ENCODE data around the gene NXPH2. TPM values are rescaled to one million over a fixed set of nuclear protein-coding genes. Genes with fewer than 3 reads are reported as not detected.

The NXPH2 gene
- total RNA-seq, 4 donors from 2014 or later: not detected

- H3K4me3 ChIP-seq: no peak overlapping the region
- no peaks in the 10 kb centered on the region for H3K27me3 ChIP-seq
- no peaks in the 10 kb centered on the region for H3K36me3 ChIP-seq
- H3K4me1 ChIP-seq: no peaks in the 10 kb centered on the region
- 94% methylated on average over 1 of the region's 1 CpG for WGBS
- no peaks in the 10 kb centered on the region for H3K9me3 ChIP-seq
- no peak overlapping the region for H3K27ac ChIP-seq (replicated peaks in 1 of 4)
- DNase-seq (ENCODE audit: extremely low spot score): no peak
- no peak for TF ChIP-seq CTCF (IDR thresholded peaks at IDR 0.05)
- no peak for TF ChIP-seq EP300 (IDR thresholded peaks at IDR 0.05)
- no peak for TF ChIP-seq POLR2A (IDR thresholded peaks at IDR 0.05; ENCODE audit: low read depth)
- no peak for TF ChIP-seq POLR2AphosphoS5 (IDR thresholded peaks at IDR 0.05)
- intact Hi-C loops (cut with DNase I): no loop called here
These were observed 88.5 kb downstream of the NXPH2 start for GRCh38 chr2:138691667-138692066.

- intact Hi-C loops (cut with DNase I): no loop called here
- no peaks in the 10 kb centered on the region for H3K36me3 ChIP-seq
- 44% methylated on average over 4 of the region's 4 CpGs for WGBS
- H3K4me3 ChIP-seq: no peak overlapping the region
- no peaks in the 10 kb centered on the region for H3K27me3 ChIP-seq
- TF ChIP-seq CTCF (IDR thresholded peaks at IDR 0.05) (no peak), EP300 (IDR thresholded peaks at IDR 0.05) (no peak), POLR2A (IDR thresholded peaks at IDR 0.05; ENCODE audit: low read depth) (no peak), POLR2AphosphoS5 (IDR thresholded peaks at IDR 0.05) (no peak)
- no peaks in the 10 kb centered on the region for H3K9me3 ChIP-seq
- no peaks in the 10 kb centered on the region for H3K4me1 ChIP-seq
- H3K27ac ChIP-seq (replicated peaks in 1 of 4): no peak overlapping the region
- DNase-seq (ENCODE audit: extremely low spot score): no peak
These were observed 90.5 kb downstream of the NXPH2 start for GRCh38 chr2:138689705-138690104.

GRCh38 chr2:138682163-138682562, 98.0 kb downstream of the NXPH2 start:
- intact Hi-C loops (cut with DNase I): no loop called here
- TF ChIP-seq POLR2A (IDR thresholded peaks at IDR 0.05; ENCODE audit: low read depth) (no peak), CTCF (IDR thresholded peaks at IDR 0.05) (no peak), POLR2AphosphoS5 (IDR thresholded peaks at IDR 0.05) (no peak), EP300 (IDR thresholded peaks at IDR 0.05) (no peak)

GRCh38 chr2:138677221-138677620, 103.0 kb downstream of the NXPH2 start:
- TF ChIP-seq POLR2AphosphoS5 (IDR thresholded peaks at IDR 0.05): no peak
- no peak for TF ChIP-seq POLR2A (IDR thresholded peaks at IDR 0.05; ENCODE audit: low read depth)
- TF ChIP-seq EP300 (IDR thresholded peaks at IDR 0.05): no peak
- no peak for TF ChIP-seq CTCF (IDR thresholded peaks at IDR 0.05)
- Histone ChIP-seq H3K4me1 (no peaks in the 10 kb centered on the region), H3K27me3 (peaks cover 0 to 11% (median 0%) of the 10 kb centered on the region in 4 donors), H3K9me3 (no peaks in the 10 kb centered on the region), H3K36me3 (no peaks in the 10 kb centered on the region), H3K27ac (replicated peaks in 1 of 4) (no peak overlapping the region), H3K4me3 (no peak overlapping the region)
- DNase-seq (ENCODE audit: extremely low spot score): no peak
- intact Hi-C loops (cut with DNase I): no loop called here
- WGBS: 60% methylated on average over 1 of the region's 1 CpG

More at GRCh38 chr2:138682163-138682562, 98.0 kb downstream of the NXPH2 start:
- H3K4me3 ChIP-seq: no peak overlapping the region
- no peaks in the 10 kb centered on the region for H3K9me3 ChIP-seq
- H3K27me3 ChIP-seq: peaks cover 0 to 11% (median 0%) of the 10 kb centered on the region in 4 donors
- H3K27ac ChIP-seq (replicated peaks in 1 of 4): no peak overlapping the region
- WGBS: 80% methylated on average over 2 of the region's 2 CpGs
- H3K4me1 ChIP-seq: no peaks in the 10 kb centered on the region
- DNase-seq (ENCODE audit: extremely low spot score): no peak
- H3K36me3 ChIP-seq: no peaks in the 10 kb centered on the region

GRCh38 chr2:138676619-138677021, 103.6 kb downstream of the NXPH2 start:
- no peaks in the 10 kb centered on the region for H3K36me3 ChIP-seq
- intact Hi-C loops (cut with DNase I): no loop called here
- DNase-seq (ENCODE audit: extremely low spot score): no peak
- no peak overlapping the region for H3K4me3 ChIP-seq
- TF ChIP-seq EP300 (IDR thresholded peaks at IDR 0.05): no peak
- no peak for TF ChIP-seq POLR2AphosphoS5 (IDR thresholded peaks at IDR 0.05)
- no peak for TF ChIP-seq CTCF (IDR thresholded peaks at IDR 0.05)
- TF ChIP-seq POLR2A (IDR thresholded peaks at IDR 0.05; ENCODE audit: low read depth): no peak
- no peak overlapping the region for H3K27ac ChIP-seq (replicated peaks in 1 of 4)
- H3K9me3 ChIP-seq: no peaks in the 10 kb centered on the region
- H3K4me1 ChIP-seq: peaks cover 0 to 4% (median 0%) of the 10 kb centered on the region in 4 donors
- H3K27me3 ChIP-seq: peaks cover 0 to 11% (median 0%) of the 10 kb centered on the region in 4 donors
- WGBS: 92% methylated on average over 2 of the region's 2 CpGs

Measured in esophagus muscularis mucosa (tissue), 4 donors.